ENCODE measurements around the gene CYP2A7.
"Not testable (repeated sequence)": the region's sequence is repeated elsewhere in the genome, so short reads cannot be mapped to it uniquely, and the experiment has no call there.

Gene CYP2A7

GRCh38 chr19:40896843-40897789 is 15.1 kb upstream of the CYP2A7 start:
- not testable (repeated sequence) for DNase-seq

- DNase-seq, result no peak
These were observed 14.4 kb upstream of the CYP2A7 start for GRCh38 chr19:40896418-40896796.

GRCh38 chr19:40893112-40893511 is 11.1 kb upstream of the CYP2A7 start:
- DNase-seq, result no peak

GRCh38 chr19:40889366-40889765 is 7.3 kb upstream of the CYP2A7 start:
- no peak for DNase-seq

GRCh38 chr19:40888191-40888590 is 6.2 kb upstream of the CYP2A7 start:
- no peak for DNase-seq

- DNase-seq, result not testable (repeated sequence)
These were observed 2.3 kb upstream of the CYP2A7 start for GRCh38 chr19:40884187-40884931.

- DNase-seq, result not testable (repeated sequence)
These were observed 2.7 kb downstream of the CYP2A7 start for GRCh38 chr19:40879349-40879748.

- not testable (repeated sequence) for DNase-seq
These were observed 6.5 kb downstream of the CYP2A7 start for GRCh38 chr19:40875526-40875951.

GRCh38 chr19:40874874-40875273 is 7.2 kb downstream of the CYP2A7 start:
- not testable (repeated sequence) for DNase-seq

GRCh38 chr19:40873873-40874272 is 8.2 kb downstream of the CYP2A7 start:
- not testable (repeated sequence) for DNase-seq

GRCh38 chr19:40872209-40872608 is 9.8 kb downstream of the CYP2A7 start:
- no peak for DNase-seq

GRCh38 chr19:40867701-40868100 is 14.3 kb downstream of the CYP2A7 start:
- DNase-seq, result no peak

GRCh38 chr19:40864739-40865496 is 17.1 kb downstream of the CYP2A7 start:
- not testable (repeated sequence) for DNase-seq

- DNase-seq, result no peak
These were observed 19.2 kb downstream of the CYP2A7 start for GRCh38 chr19:40862785-40863184.

- no peak for DNase-seq
These were observed 19.7 kb downstream of the CYP2A7 start for GRCh38 chr19:40862333-40862732.

GRCh38 chr19:40858109-40858508 is 23.9 kb downstream of the CYP2A7 start:
- DNase-seq, result no peak

- DNase-seq, result not testable (repeated sequence)
These were observed 29.4 kb downstream of the CYP2A7 start for GRCh38 chr19:40852467-40853152.

GRCh38 chr19:40850277-40850676 is 31.8 kb downstream of the CYP2A7 start, which contains the start of gene CYP2A6:
Gene CYP2A6, minus strand, starts transcription at chr19:40850447. Its CDS starts 21 bp downstream, at chr19:40850426.
- DNase-seq, result not testable (repeated sequence)

- DNase-seq, result not testable (repeated sequence)
These were observed 35.3 kb downstream of the CYP2A7 start for GRCh38 chr19:40846722-40847121.

- DNase-seq, result not testable (repeated sequence)
These were observed 38.4 kb downstream of the CYP2A7 start for GRCh38 chr19:40843653-40844052.

GRCh38 chr19:40842997-40843652 is 38.9 kb downstream of the CYP2A7 start:
- DNase-seq, result not testable (repeated sequence)

- DNase-seq, result not testable (repeated sequence)
These were observed 40.0 kb downstream of the CYP2A7 start for GRCh38 chr19:40842012-40842411.

Data from NCI-H2107 (cell line).